ENCODE data around the gene BTK.
"Not testable (repeated sequence)": the region's sequence is repeated elsewhere in the genome, so short reads cannot be mapped to it uniquely, and the experiment has no call there.

The BTK gene

GRCh38 chrX:101349193-101349562, 36.8 kb downstream of the BTK start:
- H3K36me3 Mint-ChIP-seq (ENCODE audit: insufficient read depth): peaks cover 7% of the 10 kb centered on the region
- no peaks in the 10 kb centered on the region for H3K9me3 Mint-ChIP-seq
- peak overlapping the region; percentile 72 for H3K27ac Mint-ChIP-seq (ENCODE audit: low read depth)
- H3K4me1 Mint-ChIP-seq: peaks cover 5% of the 10 kb centered on the region
- peak overlapping the region; percentile 86 for H3K4me3 Mint-ChIP-seq
- DNase-seq (ENCODE audit: low spot score in 2 of 2): no peak
- ATAC-seq (replicated peaks; ENCODE audit: extremely low read depth, poor library complexity, severe bottlenecking): no peak
- no peaks in the 10 kb centered on the region for H3K27me3 Mint-ChIP-seq

- peak within 1 kb of the TSS; percentile 72 for H3K27ac Mint-ChIP-seq (ENCODE audit: low read depth)
- DNase-seq (ENCODE audit: low spot score in 2 of 2): peak; percentile 44 to 54
- H3K36me3 Mint-ChIP-seq (ENCODE audit: insufficient read depth): peaks cover 7% of the 10 kb centered on the region
- H3K4me1 Mint-ChIP-seq: peaks cover 5% of the 10 kb centered on the region
- no peaks in the 10 kb centered on the region for H3K9me3 Mint-ChIP-seq
- peak within 1 kb of the TSS; percentile 86 for H3K4me3 Mint-ChIP-seq
- H3K27me3 Mint-ChIP-seq: no peaks in the 10 kb centered on the region
- ATAC-seq (replicated peaks; ENCODE audit: extremely low read depth, poor library complexity, severe bottlenecking): peak; percentile 97
Measured at GRCh38 chrX:101348452-101349192, 37.4 kb downstream of the BTK start, which contains the start of gene TIMM8A. TIMM8A (minus strand) TSS chrX:101348742; CDS start chrX:101348664, 78 bp downstream.

- DNase-seq (ENCODE audit: low spot score in 2 of 2) (no peak), ATAC-seq (replicated peaks; ENCODE audit: extremely low read depth, poor library complexity, severe bottlenecking) (peak; percentile 8)
- Mint-ChIP-seq H3K9me3 (no peaks in the 10 kb centered on the region), H3K4me3 (peak overlapping the region; percentile 86), H3K4me1 (peaks cover 5% of the 10 kb centered on the region), H3K36me3 (ENCODE audit: insufficient read depth) (peaks cover 10% of the 10 kb centered on the region), H3K27me3 (no peaks in the 10 kb centered on the region), H3K27ac (ENCODE audit: low read depth) (peak overlapping the region; percentile 72)
Measured at GRCh38 chrX:101347859-101348451, 38.0 kb downstream of the BTK start.

GRCh38 chrX:101337776-101338271, 48.2 kb downstream of the BTK start:
- no peaks in the 10 kb centered on the region for H3K27me3 Mint-ChIP-seq
- DNase-seq (ENCODE audit: low spot score in 2 of 2) (no peak), ATAC-seq (replicated peaks; ENCODE audit: extremely low read depth, poor library complexity, severe bottlenecking) (no peak)
- H3K9me3 Mint-ChIP-seq: no peaks in the 10 kb centered on the region
- no peak overlapping the region for H3K27ac Mint-ChIP-seq (ENCODE audit: low read depth)
- no peak overlapping the region for H3K4me3 Mint-ChIP-seq
- peaks cover 2% of the 10 kb centered on the region for H3K36me3 Mint-ChIP-seq (ENCODE audit: insufficient read depth)
- no peaks in the 10 kb centered on the region for H3K4me1 Mint-ChIP-seq

GRCh38 chrX:101334310-101334709, 51.7 kb downstream of the BTK start:
- DNase-seq (ENCODE audit: low spot score in 2 of 2); H3K4me1 Mint-ChIP-seq; ATAC-seq (replicated peaks; ENCODE audit: extremely low read depth, poor library complexity, severe bottlenecking); H3K27me3 Mint-ChIP-seq; H3K4me3 Mint-ChIP-seq; H3K36me3 Mint-ChIP-seq (ENCODE audit: insufficient read depth); H3K27ac Mint-ChIP-seq (ENCODE audit: low read depth); H3K9me3 Mint-ChIP-seq: not testable (repeated sequence)

GRCh38 chrX:101326600-101326999, 59.4 kb downstream of the BTK start:
- not testable (repeated sequence) for H3K4me1 Mint-ChIP-seq; ATAC-seq (replicated peaks; ENCODE audit: extremely low read depth, poor library complexity, severe bottlenecking); H3K36me3 Mint-ChIP-seq (ENCODE audit: insufficient read depth); H3K9me3 Mint-ChIP-seq; H3K4me3 Mint-ChIP-seq; H3K27ac Mint-ChIP-seq (ENCODE audit: low read depth); H3K27me3 Mint-ChIP-seq; DNase-seq (ENCODE audit: low spot score in 2 of 2)

- H3K27ac Mint-ChIP-seq (ENCODE audit: low read depth): no peak overlapping the region
- H3K4me3 Mint-ChIP-seq: no peak overlapping the region
- no peak for DNase-seq (ENCODE audit: low spot score in 2 of 2)
- no peak for ATAC-seq (replicated peaks; ENCODE audit: extremely low read depth, poor library complexity, severe bottlenecking)
- H3K9me3 Mint-ChIP-seq: no peaks in the 10 kb centered on the region
- H3K27me3 Mint-ChIP-seq: no peaks in the 10 kb centered on the region
- H3K4me1 Mint-ChIP-seq: no peaks in the 10 kb centered on the region
- H3K36me3 Mint-ChIP-seq (ENCODE audit: insufficient read depth): peaks cover 1% of the 10 kb centered on the region
Measured at GRCh38 chrX:101303790-101304189, 82.2 kb downstream of the BTK start.
